B cell (primary cell): ENCODE data around the gene NR2E1. TPM values are rescaled to one million over a fixed set of nuclear protein-coding genes. Genes with fewer than 3 reads are reported as not detected.

Experiments
- ATAC-seq: fragments of 200-7000 bp; cut with Tn5 transposase; one replicate; pipeline ENCODE4 v1.10.0; 2021; ENCODE audit warnings: low read depth, mild to moderate bottlenecking, moderate number of reproducible peaks, moderate library complexity
- CTCF ChIA-PET: fragments of 350-600 bp; sonication (Branson Sonifier 250); formaldehyde crosslinking; loops from one replicate; lab custom pipeline; 2021; ENCODE audit warnings: antibody characterized with exemption, inconsistent platforms; lab: Charles Lee
- POLR2A ChIA-PET: fragments of 350-600 bp; sonication (Branson Sonifier 250); formaldehyde crosslinking; loops from one replicate; lab custom pipeline; 2021; ENCODE audit warnings: antibody characterized with exemption; lab: Charles Lee
- DNase-seq: peaks from one replicate; pipeline ENCODE4 v3.0.0; 2013
- H2AFZ ChIP-seq: 2 replicates; pipeline ENCODE4 v1.6.1; 2012; ENCODE audit warnings: mild to moderate bottlenecking, low read depth, low read length; ENCODE audit not compliant: insufficient read depth, poor library complexity, severe bottlenecking
- H3K27ac ChIP-seq, 2 donors: 1 replicate in 1 of 2; 2 replicates in 1 of 2; pipeline ENCODE4 v1.5.1; 2012 to 2013; ENCODE audit warnings: low read length in 2 of 2, mild to moderate bottlenecking in 2 of 2, moderate library complexity in 1 of 2
- H3K27me3 ChIP-seq, 4 experiments: fragments of 200-600 bp in 1 of 4; sonication (generic) in 1 of 4; replicated peaks in 1 of 4; 1 replicate in 2 of 4; 2 replicates in 2 of 4; pipeline versions ENCODE4 v1.6.1 to v1.7.0; 2013 to 2016; ENCODE audit warnings: low read length in 3 of 4, mild to moderate bottlenecking in 2 of 4, mixed read lengths in 1 of 4, moderate library complexity in 1 of 4; ENCODE audit not compliant: insufficient read depth in 4 of 4, control insufficient read depth in 3 of 4; ENCODE audit errors: control extremely low read depth in 1 of 4
- H3K36me3 ChIP-seq, 2 experiments: replicated peaks in 1 of 2; 1 replicate in 1 of 2; 2 replicates in 1 of 2; pipeline versions ENCODE4 v1.6.1 to v1.7.1; 2013; ENCODE audit warnings: low read length in 1 of 2; ENCODE audit not compliant: insufficient read depth in 2 of 2, control insufficient read depth in 1 of 2; ENCODE audit errors: control extremely low read depth in 1 of 2, extremely low read depth in 1 of 2
- H3K4me1 ChIP-seq, 2 donors: fragments of 200-600 bp in 1 of 2; sonication (generic) in 1 of 2; 1 replicate in 1 of 2; 2 replicates in 1 of 2; pipeline versions ENCODE4 v1.5.1 to v1.6.1; 2013 to 2017; ENCODE audit warnings: low read length in 2 of 2; ENCODE audit not compliant: control insufficient read depth in 2 of 2, insufficient read depth in 2 of 2
- H3K4me2 ChIP-seq: replicated peaks from 2 replicates; pipeline ENCODE3; 2012; ENCODE audit warnings: mild to moderate bottlenecking, low read depth, low read length; ENCODE audit not compliant: poor library complexity, severe bottlenecking
- H3K4me3 ChIP-seq, 5 experiments: fragments of 200-600 bp in 1 of 5; sonication (generic) in 1 of 5; 1 replicate in 3 of 5; 2 replicates in 2 of 5; pipeline versions ENCODE4 v1.5.1 to v1.7.0; 2011 to 2016; ENCODE audit warnings: low read length in 4 of 5, mild to moderate bottlenecking in 4 of 5, low read depth in 2 of 5, control low read depth in 1 of 5, moderate library complexity in 1 of 5; ENCODE audit not compliant: insufficient read depth in 1 of 5; ENCODE audit errors: control extremely low read depth in 1 of 5, extremely low read depth in 1 of 5
- H3K79me2 ChIP-seq: fragments of 200-600 bp; sonication (generic); one replicate; pipeline ENCODE4 v1.6.0; 2016; ENCODE audit warnings: low read length; ENCODE audit not compliant: control insufficient read depth, insufficient read depth
- H3K9ac ChIP-seq: fragments of 200-600 bp; sonication (generic); 2 replicates; pipeline ENCODE4 v1.6.1; 2017; ENCODE audit warnings: mild to moderate bottlenecking, low read length, moderate library complexity
- H3K9me3 ChIP-seq, 3 donors: one replicate each; pipeline versions ENCODE4 v1.6.1 to v1.7.1; 2013; ENCODE audit warnings: low read length in 2 of 3; ENCODE audit not compliant: control insufficient read depth in 2 of 3, insufficient read depth in 1 of 3; ENCODE audit errors: control extremely low read depth in 1 of 3
- H4K20me1 ChIP-seq: 2 replicates; pipeline ENCODE4 v1.6.0; 2012; ENCODE audit warnings: mild to moderate bottlenecking, low read length; ENCODE audit not compliant: insufficient read depth, control insufficient read depth, poor library complexity, severe bottlenecking
- H3K27ac Mint-ChIP-seq: one replicate; pipeline ENCODE4 v1.8.0; 2021; ENCODE audit warnings: mixed read lengths
- H3K27me3 Mint-ChIP-seq: one replicate; pipeline ENCODE4 v1.8.0; 2021; ENCODE audit warnings: mixed read lengths
- H3K4me1 Mint-ChIP-seq: one replicate; pipeline ENCODE4 v1.8.0; 2021; ENCODE audit warnings: mixed read lengths
- H3K4me3 Mint-ChIP-seq: one replicate; pipeline ENCODE4 v1.8.0; 2021; ENCODE audit warnings: mixed read lengths
- H3K9me3 Mint-ChIP-seq: one replicate; pipeline ENCODE4 v1.8.0; 2022; ENCODE audit warnings: mixed read lengths; ENCODE audit not compliant: insufficient read depth
- EZH2 ChIP-seq: IDR thresholded peaks from 2 replicates; pipeline ENCODE4 v1.6.1; 2012; ENCODE audit warnings: borderline replicate concordance, low read depth, mild to moderate bottlenecking, moderate library complexity, low read length; ENCODE audit not compliant: insufficient read depth, poor library complexity, severe bottlenecking
- whole genome bisulfite sequencing: methylation state at CpG from one replicate; pipeline ENCODE4 v1.1.5; 2013; ENCODE audit warnings: missing lambda C conversion rate; ENCODE audit not compliant: insufficient coverage; 5-methylcytosine and 5-hydroxymethylcytosine counted together
- intact Hi-C: fragments of 100-400 bp; cut with micrococcal nuclease; formaldehyde crosslinking; loops from one replicate; pipeline ENCODE4 v1.10.0; 2022
- polyA plus RNA-seq: library from polyadenylated mRNA; depleted of rRNA; stranded (reverse); fragments of >200 nt; gene quantifications from 2 replicates; pipeline ENCODE4 v1.2.3, GENCODE V29; 2012
- total RNA-seq, 2 donors: library from RNA; stranded (reverse); fragments of 120-200 nt in 1 of 2; gene quantifications; 1 replicate in 1 of 2; 2 replicates in 1 of 2; pipeline versions ENCODE4 v1.2.3 to v1.2.4, GENCODE V29; 2013 to 2022
- TF ChIP-seq, protein P1 (sequence below): fragments of 200-600 bp; IDR thresholded peaks from one replicate; pipeline ENCODE4 v1.8.0; 2022; ENCODE audit warnings: antibody characterized with exemption, mild to moderate bottlenecking

Gene NR2E1
- total and polyA plus RNA-seq, 2 donors (not counting 1 experiment from before 2014, with no cell fraction given): not detected

DNA sequence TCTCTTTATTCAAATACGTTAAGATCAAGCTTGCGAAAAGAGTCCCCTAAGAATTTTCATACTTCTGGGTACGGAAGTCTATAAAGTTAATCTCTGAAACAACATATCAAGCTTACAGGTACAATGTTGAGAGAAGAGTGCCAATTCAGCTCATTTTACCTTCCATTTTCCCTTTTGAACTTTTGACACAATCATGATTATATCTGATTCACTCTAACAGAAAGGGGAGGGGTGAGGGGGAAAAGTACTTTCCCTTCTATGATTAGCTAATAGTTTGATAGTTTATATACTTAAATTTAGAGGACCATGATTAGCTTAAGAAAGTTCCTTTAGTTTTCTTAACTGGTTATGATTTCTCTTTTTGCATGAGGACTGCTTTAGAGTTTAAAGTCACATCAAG, 61.5 kb downstream of the NR2E1 start:
- Histone ChIP-seq H3K4me2 (no peak overlapping the region), H3K79me2 (peaks cover 87% of the 10 kb centered on the region), H3K36me3 (peaks cover 8 to 25% of the 10 kb centered on the region in 2 experiments), H2AFZ (no peak overlapping the region), H3K27ac (no peak overlapping the region), H3K9ac (no peak overlapping the region), H3K4me3 (no peak overlapping the region), H3K27me3 (no peaks in the 10 kb centered on the region), H4K20me1 (peaks cover 99% of the 10 kb centered on the region), H3K4me1 (no peaks in the 10 kb centered on the region), H3K9me3 (no peaks in the 10 kb centered on the region)
- POLR2A ChIA-PET: no interaction called here
- H3K9me3 Mint-ChIP-seq: no peaks in the 10 kb centered on the region
- H3K4me3 Mint-ChIP-seq: no peak overlapping the region
- intact Hi-C loops: no loop called here
- no peak overlapping the region for H3K27ac Mint-ChIP-seq
- no peak for DNase-seq
- no peaks in the 10 kb centered on the region for H3K27me3 Mint-ChIP-seq
- WGBS: no CpG with 5 or more reads among the region's 3 CpGs
- ATAC-seq: no peak
- CTCF ChIA-PET: interaction anchor here (1.4 to 1.9 kb wide), 2 partner anchors 10 to 265 kb away, joined by 4 to 6 read pairs; no protein-coding TSS in a partner anchor
- TF ChIP-seq, protein P1, sequence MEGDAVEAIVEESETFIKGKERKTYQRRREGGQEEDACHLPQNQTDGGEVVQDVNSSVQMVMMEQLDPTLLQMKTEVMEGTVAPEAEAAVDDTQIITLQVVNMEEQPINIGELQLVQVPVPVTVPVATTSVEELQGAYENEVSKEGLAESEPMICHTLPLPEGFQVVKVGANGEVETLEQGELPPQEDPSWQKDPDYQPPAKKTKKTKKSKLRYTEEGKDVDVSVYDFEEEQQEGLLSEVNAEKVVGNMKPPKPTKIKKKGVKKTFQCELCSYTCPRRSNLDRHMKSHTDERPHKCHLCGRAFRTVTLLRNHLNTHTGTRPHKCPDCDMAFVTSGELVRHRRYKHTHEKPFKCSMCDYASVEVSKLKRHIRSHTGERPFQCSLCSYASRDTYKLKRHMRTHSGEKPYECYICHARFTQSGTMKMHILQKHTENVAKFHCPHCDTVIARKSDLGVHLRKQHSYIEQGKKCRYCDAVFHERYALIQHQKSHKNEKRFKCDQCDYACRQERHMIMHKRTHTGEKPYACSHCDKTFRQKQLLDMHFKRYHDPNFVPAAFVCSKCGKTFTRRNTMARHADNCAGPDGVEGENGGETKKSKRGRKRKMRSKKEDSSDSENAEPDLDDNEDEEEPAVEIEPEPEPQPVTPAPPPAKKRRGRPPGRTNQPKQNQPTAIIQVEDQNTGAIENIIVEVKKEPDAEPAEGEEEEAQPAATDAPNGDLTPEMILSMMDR: no peak
- TF ChIP-seq EZH2: no peak
- H3K4me1 Mint-ChIP-seq: peaks cover 27% of the 10 kb centered on the region

- Mint-ChIP-seq H3K9me3 (no peaks in the 10 kb centered on the region), H3K27ac (no peak overlapping the region), H3K4me1 (peaks cover 32% of the 10 kb centered on the region), H3K27me3 (no peaks in the 10 kb centered on the region), H3K4me3 (no peak overlapping the region)
- Histone ChIP-seq H3K79me2 (peaks cover 93% of the 10 kb centered on the region), H3K27me3 (no peaks in the 10 kb centered on the region), H3K4me3 (no peak overlapping the region), H3K27ac (no peak overlapping the region), H4K20me1 (peaks cover 99% of the 10 kb centered on the region), H3K4me1 (no peaks in the 10 kb centered on the region), H3K4me2 (no peak overlapping the region), H2AFZ (no peak overlapping the region), H3K9me3 (no peaks in the 10 kb centered on the region), H3K9ac (no peak overlapping the region), H3K36me3 (peaks cover 8 to 28% of the 10 kb centered on the region in 2 experiments)
- intact Hi-C loops: no loop called here
- CTCF ChIA-PET: interaction anchor here (0.7 kb wide), 1 partner anchor 298 kb away, joined by 3 read pairs; no protein-coding TSS in a partner anchor
- TF ChIP-seq EZH2: no peak
- TF ChIP-seq, protein P1: no peak
- 98% methylated on average over 6 of the region's 8 CpGs for WGBS
- no peak for DNase-seq
- ATAC-seq: no peak
- POLR2A ChIA-PET: no interaction called here
These were observed 62.6 kb downstream of the NR2E1 start for GRCh38 chr6:108228416-108228815.
